ENCODE results near the gene ARPC5.

- TF ChIP-seq POLR2A (IDR thresholded peaks at IDR 0.05; ENCODE audit: low read length) (no peak), GATA1 (IDR thresholded peaks at IDR 0.05; ENCODE audit: low read depth, low read length) (no peak)
Measured at GRCh38 chr1:183654706-183655105, 19.1 kb upstream of the ARPC5 start.

All from erythroblast (primary cell).